GM19455 (cell line): Measurements from ENCODE around the gene STX11.
A peak's percentile ranks its signal among the peaks of the same experiment; 100 is the strongest.

ENCODE experiments used
- ATAC-seq: cut with Tn5 transposase; IDR thresholded peaks from one replicate; pipeline ENCODE4 v1.9.1; 2021; ENCODE audit not compliant: unreplicated experiment

Gene STX11

GRCh38 chr6:144141470-144141869 lies 8.8 kb upstream of the STX11 start:
- ATAC-seq = no peak

GRCh38 chr6:144143106-144143505 lies 7.2 kb upstream of the STX11 start:
- ATAC-seq = no peak

- ATAC-seq = no peak
Observed at GRCh38 chr6:144143878-144144277, 6.4 kb upstream of the STX11 start.

GRCh38 chr6:144144996-144145395 lies 5.3 kb upstream of the STX11 start:
- ATAC-seq = no peak

- ATAC-seq = no peak
Observed at GRCh38 chr6:144145541-144145940, 4.8 kb upstream of the STX11 start.

GRCh38 chr6:144148886-144149285 lies 1.4 kb upstream of the STX11 start:
- ATAC-seq = no peak

- no peak for ATAC-seq
Observed at GRCh38 chr6:144149558-144149893, 791 bp upstream of the STX11 start.

GRCh38 chr6:144150710-144151657 lies 667 bp downstream of the STX11 start:
- ATAC-seq = peak; percentile 55

- no peak for ATAC-seq
Observed at GRCh38 chr6:144152334-144152900, 2.1 kb downstream of the STX11 start.

- no peak for ATAC-seq
Observed at GRCh38 chr6:144153260-144153659, 2.9 kb downstream of the STX11 start.

- ATAC-seq = no peak
Observed at GRCh38 chr6:144153971-144154370, 3.7 kb downstream of the STX11 start.

GRCh38 chr6:144155529-144155928 lies 5.2 kb downstream of the STX11 start:
- ATAC-seq = peak; percentile 50

GRCh38 chr6:144156338-144156737 lies 6.0 kb downstream of the STX11 start:
- no peak for ATAC-seq

- ATAC-seq = no peak
Observed at GRCh38 chr6:144156991-144157390, 6.7 kb downstream of the STX11 start.

GRCh38 chr6:144158133-144158532 lies 7.8 kb downstream of the STX11 start:
- no peak for ATAC-seq

GRCh38 chr6:144159223-144159622 lies 8.9 kb downstream of the STX11 start:
- no peak for ATAC-seq

- ATAC-seq = no peak
Observed at GRCh38 chr6:144159742-144160141, 9.4 kb downstream of the STX11 start.

GRCh38 chr6:144160431-144161005 lies 10.2 kb downstream of the STX11 start:
- ATAC-seq = no peak

- no peak for ATAC-seq
Observed at GRCh38 chr6:144161975-144162374, 11.7 kb downstream of the STX11 start.

GRCh38 chr6:144162977-144163376 lies 12.7 kb downstream of the STX11 start:
- ATAC-seq = peak; percentile 76

- no peak for ATAC-seq
Observed at GRCh38 chr6:144165784-144166183, 15.5 kb downstream of the STX11 start.

- ATAC-seq = no peak
Observed at GRCh38 chr6:144170044-144170443, 19.7 kb downstream of the STX11 start.
